HCT116 (cell line): Measurements from ENCODE around the gene DBN1. TPM values are rescaled to one million over a fixed set of nuclear protein-coding genes. Genes with fewer than 3 reads are reported as not detected.
A peak's percentile ranks its signal among the peaks of the same experiment; 100 is the strongest.

Experiments used
- ATAC-seq: fragments of 200-7000 bp; cut with Tn5 transposase; 2 replicates; pipeline ENCODE4 v1.9.1; 2020; ENCODE audit warnings: mild to moderate bottlenecking, moderate library complexity
- BruUV-seq: library from RNA; stranded (reverse); fragments of 400-500 nt; replicated peaks from 2 replicates; lab custom pipeline; 2021; lab: Mats Ljungman, UMichigan
- CTCF ChIA-PET: fragments of 300-600 bp; sonication (Branson Sonifier 250); formaldehyde crosslinking; loops from one replicate; lab custom pipeline; 2021; ENCODE audit warnings: antibody characterized with exemption; lab: Charles Lee
- POLR2A ChIA-PET: fragments of 300-600, 350-600 bp; sonication (Branson Sonifier 250); formaldehyde crosslinking; loops from one replicate; lab custom pipeline; 2021; ENCODE audit warnings: antibody characterized with exemption; lab: Charles Lee
- RAD21 ChIA-PET, 2 experiments: fragments of 300-600 bp; sonication (Branson Sonifier 250); formaldehyde crosslinking; loops; one replicate each; lab custom pipeline; 2023; ENCODE audit warnings: low total read pairs in 2 of 2; ENCODE audit not compliant: uncharacterized antibody in 2 of 2, unreplicated experiment in 2 of 2, low non-redundant PET in 1 of 2; lab: Charles Lee
- DNase-seq: peaks from one replicate; pipeline ENCODE4 v3.0.0-alpha.2; 2010; ENCODE audit warnings: low read depth, low spot score
- H2AFZ ChIP-seq: fragments of 200-600 bp; shearing (Covaris generic), sonication (generic); 2 replicates; pipeline ENCODE4 v1.6.1; 2017; ENCODE audit warnings: low read depth, mixed run types, mixed read lengths, antibody characterized with exemption, low read length; ENCODE audit not compliant: poor library complexity, severe bottlenecking
- H3K27ac ChIP-seq: 2 replicates; pipeline ENCODE4 v1.5.1; 2012; ENCODE audit warnings: low read depth, low read length
- H3K27me3 ChIP-seq: fragments of 200-600 bp; sonication (generic); 2 replicates; pipeline ENCODE4 v1.6.1; 2016; ENCODE audit warnings: mixed run types, low read length, mixed read lengths; ENCODE audit not compliant: insufficient read depth
- H3K36me3 ChIP-seq, 2 experiments: fragments of 200-500 bp in 1 of 2; fragments of 200-600 bp in 1 of 2; sonication (Bioruptor generic) in 1 of 2; sonication (generic) in 1 of 2; 2 replicates each; pipeline versions ENCODE4 v1.5.1 to v1.6.1; 2014 to 2016; ENCODE audit warnings: low read length in 2 of 2, inconsistent platforms in 1 of 2, mixed read lengths in 1 of 2, mixed run types in 1 of 2; ENCODE audit not compliant: insufficient read depth in 2 of 2, control insufficient read depth in 1 of 2
- H3K4me1 ChIP-seq, 2 experiments: fragments of 200-600 bp in 1 of 2; sonication (generic) in 1 of 2; 2 replicates each; pipeline versions ENCODE4 v1.5.1 to v1.6.1; 2012 to 2017; ENCODE audit warnings: low read length in 2 of 2, inconsistent platforms in 1 of 2, mild to moderate bottlenecking in 1 of 2, mixed read lengths in 1 of 2, mixed run types in 1 of 2, moderate library complexity in 1 of 2; ENCODE audit not compliant: insufficient read depth in 2 of 2, control insufficient read depth in 1 of 2
- H3K4me2 ChIP-seq: fragments of 200-600 bp; sonication (generic); 2 replicates; pipeline ENCODE4 v1.6.1; 2017; ENCODE audit warnings: mixed run types, low read length, mixed read lengths
- H3K4me3 ChIP-seq, 2 experiments: fragments of 200-600 bp in 1 of 2; sonication (generic) in 1 of 2; replicated peaks in 1 of 2; 2 replicates each; pipeline ENCODE4 v1.5.1; 2011 to 2016; ENCODE audit warnings: low read length in 2 of 2, control low read depth in 1 of 2, low read depth in 1 of 2, mild to moderate bottlenecking in 1 of 2, mixed read lengths in 1 of 2, mixed run types in 1 of 2
- H3K79me2 ChIP-seq: fragments of 200-600 bp; sonication (generic); 2 replicates; pipeline ENCODE4 v1.6.1; 2017; ENCODE audit warnings: mild to moderate bottlenecking, mixed run types, low read length, moderate library complexity, mixed read lengths; ENCODE audit not compliant: insufficient read depth
- H3K9ac ChIP-seq: fragments of 200-600 bp; sonication (generic); 2 replicates; pipeline ENCODE4 v1.6.1; 2016; ENCODE audit warnings: low read length, mixed read lengths
- H3K9me2 ChIP-seq: fragments of 200-600 bp; sonication (generic), shearing (Covaris generic); 2 replicates; pipeline ENCODE4 v1.6.1; 2017; ENCODE audit warnings: mixed run types, mild to moderate bottlenecking, moderate library complexity; ENCODE audit not compliant: insufficient read depth
- H3K9me3 ChIP-seq, 2 experiments: fragments of 200-500 bp in 1 of 2; fragments of 200-600 bp in 1 of 2; sonication (Bioruptor generic) in 1 of 2; sonication (generic) in 1 of 2; 2 replicates each; pipeline ENCODE4 v1.6.1; 2014 to 2017; ENCODE audit warnings: low read length in 2 of 2, mixed read lengths in 2 of 2, inconsistent platforms in 1 of 2, low read depth in 1 of 2, mild to moderate bottlenecking in 1 of 2, mixed run types in 1 of 2, moderate library complexity in 1 of 2; ENCODE audit not compliant: control insufficient read depth in 1 of 2, insufficient read depth in 1 of 2
- H4K20me1 ChIP-seq: fragments of 200-600 bp; sonication (generic), shearing (Covaris generic); 2 replicates; pipeline ENCODE4 v1.6.1; 2017; ENCODE audit warnings: mixed run types, mild to moderate bottlenecking, moderate library complexity; ENCODE audit not compliant: insufficient read depth
- ATF3 ChIP-seq: IDR thresholded peaks from 2 replicates; pipeline ENCODE4 v1.6.1; 2012
- CBX3 ChIP-seq: IDR thresholded peaks from 2 replicates; pipeline ENCODE4 v1.6.1; 2012; ENCODE audit warnings: low read depth
- CEBPB ChIP-seq: IDR thresholded peaks from 2 replicates; pipeline ENCODE4 v1.6.1; 2012; ENCODE audit warnings: low read depth
- CTCF ChIP-seq, 3 experiments: fragments of 200-600 bp in 1 of 3; sonication (generic) in 1 of 3; IDR thresholded peaks in 2 of 3; conservative IDR thresholded peaks in 1 of 3; 2 replicates each; pipeline ENCODE4 v1.5.1; 2012 to 2017; ENCODE audit warnings: low read depth in 2 of 3, low read length in 2 of 3, antibody characterized with exemption in 1 of 3, borderline replicate concordance in 1 of 3, control low read depth in 1 of 3, mild to moderate bottlenecking in 1 of 3, mixed read lengths in 1 of 3, mixed run types in 1 of 3, moderate library complexity in 1 of 3; ENCODE audit not compliant: insufficient read depth in 1 of 3
- EZH2 ChIP-seq: fragments of 200-600 bp; sonication (generic); IDR thresholded peaks from 2 replicates; pipeline ENCODE4 v1.6.1; 2017; ENCODE audit warnings: antibody characterized with exemption, mixed run types
- EZH2phosphoT487 ChIP-seq: fragments of 200-600 bp; IDR thresholded peaks from 2 replicates; pipeline ENCODE4 v1.6.1; 2018; ENCODE audit warnings: antibody characterized with exemption, borderline replicate concordance
- FOSL1 ChIP-seq: IDR thresholded peaks from 2 replicates; pipeline ENCODE4 v1.6.1; 2012; ENCODE audit warnings: low read depth
- JUND ChIP-seq: IDR thresholded peaks from 2 replicates; pipeline ENCODE4 v1.6.1; 2012
- POLR2A ChIP-seq: IDR thresholded peaks from 2 replicates; pipeline ENCODE4 v1.7.0; 2011; ENCODE audit warnings: borderline replicate concordance; ENCODE audit not compliant: insufficient read depth, insufficient read length; ENCODE audit errors: extremely low read depth
- POLR2AphosphoS5 ChIP-seq: IDR thresholded peaks from 2 replicates; pipeline ENCODE4 v1.6.1; 2011; ENCODE audit warnings: mild to moderate bottlenecking, low read depth, low read length, moderate library complexity
- RAD21 ChIP-seq: IDR thresholded peaks from 2 replicates; pipeline ENCODE4 v1.6.1; 2012; ENCODE audit warnings: low read depth, mild to moderate bottlenecking
- SRF ChIP-seq: IDR thresholded peaks from 2 replicates; pipeline ENCODE4 v1.6.1; 2012; ENCODE audit warnings: low read depth
- TCF7L2 ChIP-seq: IDR thresholded peaks from 2 replicates; pipeline ENCODE4 v1.7.0; 2011; ENCODE audit warnings: borderline replicate concordance, inconsistent platforms; ENCODE audit not compliant: insufficient read depth, insufficient read length; ENCODE audit errors: extremely low read depth
- intact Hi-C: fragments of 100-400 bp; cut with micrococcal nuclease; formaldehyde crosslinking; loops from 2 replicates; pipeline ENCODE4 v1.10.0; 2022
- total RNA-seq: library from RNA; stranded (reverse); gene quantifications from one replicate; pipeline ENCODE4 v1.2.1, GENCODE V29; 2021; ENCODE audit not compliant: unreplicated experiment

The DBN1 gene
- total RNA-seq, 1 experiment from 2014 or later = 144 TPM

GRCh38 chr5:177445917-177446199 lies 27.6 kb downstream of the DBN1 start:
- Histone ChIP-seq H3K4me1 (peaks cover 9 to 56% of the 10 kb centered on the region in 2 experiments), H3K79me2 (peaks cover 69% of the 10 kb centered on the region), H3K27me3 (no peaks in the 10 kb centered on the region), H3K9ac (peak overlapping the region; percentile 99), H3K4me3 (peak overlapping the region; percentile 55 to 86), H2AFZ (no peak overlapping the region), H4K20me1 (peaks cover 3% of the 10 kb centered on the region; the same call in 1 of the 2 replicates), H3K9me3 (no peaks in the 10 kb centered on the region), H3K27ac (peak overlapping the region; percentile 95), H3K4me2 (peak overlapping the region; percentile 99), H3K9me2 (no peaks in the 10 kb centered on the region), H3K36me3 (peaks cover 0 to 17% of the 10 kb centered on the region in 2 experiments; a peak in 2 of 4 replicates)
- POLR2A ChIA-PET = interaction anchor here (1.1 to 2.4 kb wide), 4 partner anchors 9 to 94 kb away, joined by 4 to 10 read pairs (median 6); partner anchors contain the start of genes GRK6, LMAN2 and PDLIM7
- RAD21 ChIA-PET = interaction anchor here in 1 of 2 experiments (1.0 to 1.5 kb wide), 2 partner anchors 41 to 55 kb away, joined by 3 to 5 read pairs; no protein-coding TSS in a partner anchor
- DNase-seq (no peak), ATAC-seq (no peak)
- TF ChIP-seq RAD21 = no peak
- no peak for TF ChIP-seq CBX3
- TF ChIP-seq EZH2 = no peak
- no peak for TF ChIP-seq SRF
- TF ChIP-seq POLR2A = no peak
- TF ChIP-seq JUND = no peak
- no peak for TF ChIP-seq POLR2AphosphoS5
- no peak for TF ChIP-seq CTCF (IDR thresholded peaks at IDR 0.05 in 2 of 3, conservative IDR thresholded peaks at IDR 0.05 in 1 of 3; ENCODE audit: borderline replicate concordance in 1 of 3, insufficient read depth in 1 of 3, low read depth in 2 of 3, low read length in 2 of 3)
- TF ChIP-seq EZH2phosphoT487 = no peak
- no peak for TF ChIP-seq TCF7L2
- TF ChIP-seq CEBPB = no peak
- TF ChIP-seq ATF3 = no peak
- no peak for TF ChIP-seq FOSL1
- no TSS peak for BruUV-seq
- CTCF ChIA-PET = interaction anchor here (0.8 to 6.3 kb wide), 5 partner anchors 9 to 62 kb away, joined by 3 to 53 read pairs (median 5); partner anchors contain the start of gene GRK6
- intact Hi-C loops = no loop called here
